GM19455 (cell line): ENCODE measurements around the gene CMIP.

Experiments used
- ATAC-seq: cut with Tn5 transposase; IDR thresholded peaks from one replicate; pipeline ENCODE4 v1.9.1; 2021; ENCODE audit not compliant: unreplicated experiment

Gene CMIP

GRCh38 chr16:81647527-81647926, 202.9 kb downstream of the CMIP start:
- no peak for ATAC-seq

DNA sequence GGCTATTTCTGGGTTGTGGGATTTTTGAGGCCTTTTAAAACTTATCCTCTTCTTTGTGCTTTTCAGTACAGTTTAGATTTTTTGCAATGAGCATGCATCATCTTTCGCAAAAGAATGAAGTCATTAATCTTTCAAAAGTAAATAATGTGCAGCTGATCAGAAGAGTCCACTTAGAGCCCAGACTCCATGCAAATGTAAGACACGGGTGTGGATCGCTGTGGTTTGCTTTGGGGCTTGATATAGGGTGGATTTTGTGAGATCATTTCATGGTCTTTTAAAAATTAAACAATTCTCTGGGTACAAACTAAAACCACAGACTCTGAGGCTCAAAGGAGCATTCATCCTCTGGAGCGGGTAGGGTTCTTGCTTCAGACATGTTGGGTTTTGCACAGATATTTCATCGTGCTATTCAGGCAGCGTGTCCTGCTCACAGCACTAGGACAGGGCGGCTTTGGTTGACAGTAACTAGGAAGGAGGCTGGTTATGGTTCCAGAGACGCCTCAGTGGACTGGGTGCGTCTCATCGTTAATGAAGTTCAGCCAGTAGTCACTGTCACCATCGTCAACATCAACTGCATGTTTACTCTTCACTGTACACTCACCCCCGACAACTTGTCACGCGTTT, 205.1 kb downstream of the CMIP start:
- no peak for ATAC-seq

GRCh38 chr16:81650281-81650680, 205.7 kb downstream of the CMIP start:
- ATAC-seq, result no peak

DNA sequence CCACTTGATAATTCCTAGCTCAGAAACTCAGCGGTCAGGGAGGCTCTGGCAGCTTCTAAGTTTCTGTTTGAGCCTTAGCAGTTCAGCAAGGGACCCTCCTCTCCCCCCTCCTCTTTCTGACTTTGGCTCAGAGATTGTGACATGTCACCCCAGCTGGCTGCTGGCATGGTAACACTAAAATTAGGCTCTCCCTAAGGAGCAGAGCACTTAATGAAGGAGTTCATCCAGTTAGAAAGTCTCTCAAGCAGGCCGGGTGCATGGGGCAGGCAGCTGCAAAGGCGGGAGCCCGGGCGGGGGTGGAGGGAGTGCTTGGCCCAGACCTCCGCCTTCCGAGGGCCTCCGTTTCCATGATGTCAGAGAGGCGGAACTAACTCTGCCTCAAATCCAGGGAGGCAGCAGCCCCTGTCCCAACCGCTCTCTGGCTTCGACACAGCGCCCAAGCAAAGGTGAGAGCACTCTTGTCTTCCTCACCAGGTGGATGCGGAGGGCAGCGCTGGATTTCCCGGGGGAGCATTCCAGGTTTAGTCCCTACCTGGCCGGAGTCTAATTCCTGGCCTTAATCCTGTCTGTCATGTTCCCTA, 206.5 kb downstream of the CMIP start:
- no peak for ATAC-seq

DNA sequence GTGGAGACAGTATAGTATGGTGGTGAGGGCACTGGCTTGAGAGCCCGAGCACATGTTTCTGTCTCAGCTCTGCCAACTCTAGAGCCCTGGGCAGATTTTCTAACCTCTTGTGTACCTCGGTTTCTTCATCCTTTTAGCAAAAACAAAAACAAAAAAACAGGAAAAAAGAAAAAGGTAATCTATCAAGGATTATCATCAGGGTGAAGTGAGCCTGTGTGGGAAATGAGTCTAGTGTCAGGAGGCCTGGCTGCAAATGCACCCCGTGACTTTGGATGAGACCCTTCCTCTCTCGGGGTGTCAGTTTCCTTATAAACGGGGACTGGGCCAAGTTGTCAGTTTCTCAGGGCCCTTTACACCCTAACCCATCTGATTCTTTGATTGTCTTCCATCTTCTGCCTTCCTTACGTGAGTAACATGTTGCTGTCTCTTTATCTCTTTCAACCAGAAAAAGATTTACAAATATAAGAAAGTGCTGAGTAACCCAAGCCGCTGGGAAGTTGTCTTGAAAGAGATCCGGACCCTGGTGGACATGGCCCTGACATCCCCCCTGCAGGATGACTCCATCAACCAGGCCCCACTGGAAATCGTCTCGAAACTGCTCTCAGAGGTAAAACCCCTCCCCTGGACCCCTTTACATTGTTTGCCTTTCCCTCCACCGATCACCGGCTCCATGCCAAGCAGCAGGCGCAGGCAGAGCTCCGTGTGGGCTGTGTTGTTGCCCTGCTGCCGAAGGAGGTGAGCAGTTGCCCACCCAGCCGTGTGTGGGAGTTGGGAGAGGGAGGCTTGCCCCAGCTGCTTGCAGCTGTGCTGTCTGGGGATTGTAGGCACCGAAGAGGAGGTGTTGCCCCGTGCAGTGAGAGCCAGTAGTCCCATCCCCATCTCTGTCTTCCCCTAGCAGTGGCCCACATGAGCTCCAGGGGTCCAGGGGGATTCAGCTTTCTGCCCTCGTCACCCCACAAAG, 207.4 kb downstream of the CMIP start:
- peak; percentile 18 for ATAC-seq

GRCh38 chr16:81652798-81653505, 208.3 kb downstream of the CMIP start:
- ATAC-seq, result peak; percentile 77

DNA sequence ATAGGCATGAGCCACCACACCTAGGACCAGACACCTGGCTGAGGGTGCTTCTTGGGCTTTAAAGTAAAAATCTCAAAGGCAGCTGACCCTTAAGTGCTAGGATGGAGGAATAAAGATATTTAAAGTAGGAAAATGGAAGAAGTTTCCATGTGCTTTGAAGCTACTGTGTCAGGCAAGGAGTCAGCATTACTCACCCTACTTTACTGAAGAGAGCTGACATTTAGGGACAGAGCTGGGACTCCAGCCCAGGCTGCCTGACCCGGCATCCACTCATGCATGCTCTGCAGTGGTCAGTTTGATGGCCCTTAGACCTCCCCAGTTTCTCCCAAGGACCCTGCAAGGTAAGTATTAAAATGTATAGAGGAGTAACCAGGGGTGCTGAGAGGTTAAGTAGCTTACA, 209.7 kb downstream of the CMIP start:
- ATAC-seq, result no peak

DNA sequence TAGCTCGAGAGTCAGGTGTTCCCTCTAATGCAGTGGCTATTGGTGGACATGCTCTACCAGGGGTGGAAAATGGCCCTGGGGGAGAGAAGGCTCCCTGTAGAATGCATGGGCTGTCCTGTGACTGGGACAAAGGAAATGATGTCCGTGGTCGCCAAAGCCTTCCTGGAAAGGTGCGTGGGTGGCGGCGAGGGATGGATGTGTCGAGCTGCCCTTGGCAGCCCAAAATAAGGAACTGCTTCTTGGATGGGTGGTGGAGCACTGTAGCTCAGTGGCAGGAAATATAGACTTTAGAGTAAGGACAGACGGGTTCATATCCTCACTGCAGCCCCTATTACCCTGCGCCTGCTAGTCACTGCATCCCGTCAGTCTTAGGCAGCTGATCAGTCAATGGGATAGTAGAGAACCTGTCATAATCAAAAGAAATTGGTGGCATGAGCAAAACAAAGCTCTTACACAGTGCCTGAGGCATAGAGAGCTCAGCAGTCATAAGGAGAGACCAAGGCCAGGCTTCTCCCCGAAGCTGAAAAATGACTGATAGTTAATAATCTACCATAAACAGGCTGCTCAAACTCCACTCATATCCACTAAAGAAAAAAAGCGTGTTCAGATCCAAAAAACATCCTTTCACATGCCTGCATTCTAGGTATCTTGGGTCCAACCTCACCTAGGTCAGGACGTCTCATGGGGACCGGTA, 211.0 kb downstream of the CMIP start:
- ATAC-seq, result no peak

DNA sequence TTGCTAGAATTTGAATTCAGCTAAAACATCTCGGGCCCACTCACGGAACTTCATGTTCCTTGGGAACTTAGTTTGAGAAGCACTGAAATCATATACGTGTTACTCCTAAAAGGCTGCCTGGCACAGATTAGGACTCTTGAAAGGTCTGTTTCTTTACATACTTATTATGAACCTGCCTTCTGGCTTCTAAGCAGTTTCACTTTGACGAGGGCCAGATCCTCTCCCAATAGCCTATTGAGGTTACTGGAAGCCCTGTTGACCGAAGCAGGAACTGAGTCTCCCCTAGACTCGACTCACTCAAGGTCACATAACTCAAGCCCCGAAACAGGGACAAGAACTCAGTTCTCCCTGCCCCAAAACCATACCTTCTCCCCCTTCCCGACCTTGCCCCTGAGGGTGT, 212.6 kb downstream of the CMIP start:
- ATAC-seq, result peak; percentile 66

DNA sequence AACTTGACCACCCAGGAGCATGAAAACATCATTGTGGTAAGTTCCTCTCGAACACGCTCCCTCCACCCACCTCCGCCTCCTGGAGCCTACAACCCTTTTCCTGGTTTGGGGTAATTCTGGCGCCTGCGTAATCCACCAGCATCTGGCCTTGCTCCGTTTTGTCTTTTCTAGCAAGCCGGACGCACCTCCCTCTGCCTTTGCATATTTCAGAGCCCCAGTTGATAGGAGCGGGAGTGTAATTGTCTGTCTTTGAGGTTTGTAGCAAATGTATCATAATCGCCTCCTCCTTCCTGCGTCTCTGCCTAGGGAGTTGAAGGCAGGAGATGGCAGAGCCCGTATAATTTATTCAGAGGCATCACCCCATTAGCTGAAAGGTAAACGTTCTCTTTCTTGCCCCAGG, 213.2 kb downstream of the CMIP start:
- ATAC-seq, result no peak

- no peak for ATAC-seq
These were observed 213.8 kb downstream of the CMIP start for GRCh38 chr16:81658373-81658772.

- ATAC-seq, result no peak
These were observed 214.6 kb downstream of the CMIP start for GRCh38 chr16:81659249-81659648.

- ATAC-seq, result no peak
These were observed 216.5 kb downstream of the CMIP start for GRCh38 chr16:81661082-81661481.

DNA sequence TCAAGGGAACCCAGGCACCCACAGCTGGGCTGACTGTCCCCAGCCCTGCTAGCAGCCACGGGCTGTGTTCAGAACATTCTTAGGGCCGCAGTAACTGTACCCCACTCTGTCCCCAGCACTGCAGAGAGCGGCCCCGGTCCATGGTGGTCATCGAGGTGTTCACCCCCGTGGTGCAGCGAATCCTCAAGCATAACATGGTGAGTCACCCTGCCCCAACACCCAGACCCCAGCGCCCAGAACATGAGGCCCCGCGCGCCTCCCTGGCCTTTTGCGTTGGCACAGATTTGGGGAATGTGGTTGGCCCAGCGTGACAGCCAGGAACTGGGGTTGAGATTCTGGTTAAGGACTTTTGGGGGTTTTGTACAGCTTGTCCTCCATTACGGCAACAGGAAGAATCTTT, 219.5 kb downstream of the CMIP start:
- no peak for ATAC-seq

GRCh38 chr16:81665588-81665987, 221.0 kb downstream of the CMIP start:
- no peak for ATAC-seq

GRCh38 chr16:81666113-81666512, 221.5 kb downstream of the CMIP start:
- ATAC-seq, result no peak

DNA sequence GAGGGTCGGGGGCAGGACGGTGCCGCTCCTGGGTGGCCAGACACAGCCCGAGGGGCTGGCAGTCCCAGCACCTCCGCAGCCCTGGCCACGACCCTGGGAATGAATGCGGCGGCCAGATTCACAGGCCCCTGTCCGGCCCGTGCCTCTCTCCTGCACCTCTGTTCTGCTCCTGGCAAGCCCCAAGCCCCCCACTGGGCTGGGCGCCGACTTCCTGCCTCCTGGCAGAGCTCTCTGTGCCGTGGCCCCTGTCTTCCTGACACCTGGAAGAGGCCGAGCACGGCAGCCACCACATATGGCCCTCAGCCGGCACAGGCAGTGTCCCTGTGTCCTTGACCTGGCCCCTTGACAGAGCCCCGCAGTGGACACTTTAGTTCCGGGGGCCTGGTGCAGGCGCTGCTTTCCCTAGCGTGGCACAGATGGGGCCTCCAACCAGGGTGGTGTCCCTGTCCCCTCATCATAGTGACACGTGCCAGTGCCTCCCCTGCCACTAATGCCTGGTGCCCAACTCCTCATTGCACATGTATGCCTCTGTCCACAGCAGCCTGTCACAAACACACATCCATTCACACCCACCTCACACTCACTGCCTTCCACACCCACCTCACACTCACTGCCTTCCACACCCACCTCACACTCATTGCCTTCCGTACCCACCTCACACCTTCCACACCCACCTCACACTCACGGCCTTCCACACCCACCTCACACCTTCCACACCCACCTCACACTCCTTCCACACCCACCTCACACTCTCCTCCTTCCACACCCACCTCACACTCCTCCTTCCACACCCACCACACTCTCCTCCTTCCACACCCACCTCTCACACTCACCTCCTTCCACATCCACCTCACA, 223.9 kb downstream of the CMIP start:
- ATAC-seq, result no peak

DNA sequence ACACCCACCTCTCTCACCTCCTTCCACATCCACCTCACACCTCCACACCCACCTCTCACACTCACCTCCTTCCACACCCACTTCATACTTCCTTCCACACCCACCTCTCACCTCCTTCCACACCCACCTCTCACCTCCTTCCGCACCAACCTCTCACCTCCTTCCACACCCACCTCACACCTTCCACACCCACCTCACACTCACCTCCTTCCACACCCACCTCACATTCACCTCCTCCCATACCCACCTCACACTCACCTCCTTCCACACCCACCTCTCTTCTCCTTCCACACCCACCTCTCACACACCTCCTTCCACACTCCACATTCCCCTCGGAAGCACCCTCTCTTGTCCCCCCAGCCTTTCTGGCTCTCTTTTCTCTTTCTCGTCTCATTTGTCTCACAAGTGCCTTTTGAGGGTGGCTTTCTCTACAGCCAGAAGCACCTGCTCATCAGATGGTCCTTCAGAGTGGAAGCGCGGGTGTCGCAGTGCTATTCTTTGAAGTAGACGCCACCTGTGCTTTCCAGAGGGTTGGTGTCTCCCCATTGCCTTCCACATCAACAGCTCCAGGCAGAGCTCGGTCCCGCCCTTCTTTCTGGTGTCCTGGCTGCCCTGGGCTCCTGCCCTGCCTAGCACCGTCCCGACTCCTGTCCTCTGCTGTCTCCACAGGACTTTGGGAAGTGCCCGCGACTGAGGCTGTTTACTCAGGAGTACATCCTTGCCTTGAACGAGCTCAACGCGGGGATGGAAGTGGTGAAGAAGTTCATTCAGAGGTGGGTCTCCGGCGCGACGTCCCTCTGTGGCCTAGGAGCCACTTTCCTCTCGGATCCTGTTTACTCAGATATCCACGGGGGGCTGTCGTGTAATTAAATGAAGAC, 225.1 kb downstream of the CMIP start:
- no peak for ATAC-seq
